Measurements from ENCODE around the gene COL2A1.

The COL2A1 gene

GRCh38 chr12:48030173-48030650 is 25.9 kb upstream of the COL2A1 start:
- no peak for DNase-seq (ENCODE audit: low read depth in 2 of 2)

GRCh38 chr12:48029491-48030172 is 25.4 kb upstream of the COL2A1 start:
- DNase-seq (ENCODE audit: low read depth in 2 of 2): no peak

- no peak for DNase-seq (ENCODE audit: low read depth in 2 of 2)
Measured at GRCh38 chr12:48028541-48029431, 24.5 kb upstream of the COL2A1 start.

GRCh38 chr12:48027183-48028002 is 23.1 kb upstream of the COL2A1 start:
- no peak for DNase-seq (ENCODE audit: low read depth in 2 of 2)

GRCh38 chr12:48026060-48026827 is 22.0 kb upstream of the COL2A1 start:
- DNase-seq (ENCODE audit: low read depth in 2 of 2): no peak

GRCh38 chr12:48025281-48025680 is 21.0 kb upstream of the COL2A1 start:
- no peak for DNase-seq (ENCODE audit: low read depth in 2 of 2)

GRCh38 chr12:48024735-48025134 is 20.5 kb upstream of the COL2A1 start:
- no peak for DNase-seq (ENCODE audit: low read depth in 2 of 2)

GRCh38 chr12:48023386-48023785 is 19.1 kb upstream of the COL2A1 start:
- DNase-seq (ENCODE audit: low read depth in 2 of 2): no peak

- no peak for DNase-seq (ENCODE audit: low read depth in 2 of 2)
Measured at GRCh38 chr12:48022676-48023385, 18.6 kb upstream of the COL2A1 start.

- no peak for DNase-seq (ENCODE audit: low read depth in 2 of 2)
Measured at GRCh38 chr12:48022180-48022521, 17.9 kb upstream of the COL2A1 start.

GRCh38 chr12:48021485-48022179 is 17.4 kb upstream of the COL2A1 start:
- DNase-seq (ENCODE audit: low read depth in 2 of 2): no peak

- DNase-seq (ENCODE audit: low read depth in 2 of 2): no peak
Measured at GRCh38 chr12:48019639-48020265, 15.5 kb upstream of the COL2A1 start.

GRCh38 chr12:48018618-48018995 is 14.3 kb upstream of the COL2A1 start:
- DNase-seq (ENCODE audit: low read depth in 2 of 2): no peak

- no peak for DNase-seq (ENCODE audit: low read depth in 2 of 2)
Measured at GRCh38 chr12:48017921-48018617, 13.8 kb upstream of the COL2A1 start.

- no peak for DNase-seq (ENCODE audit: low read depth in 2 of 2)
Measured at GRCh38 chr12:48017496-48017895, 13.2 kb upstream of the COL2A1 start.

- DNase-seq (ENCODE audit: low read depth in 2 of 2): no peak
Measured at GRCh38 chr12:48016373-48017020, 12.2 kb upstream of the COL2A1 start.

- no peak for DNase-seq (ENCODE audit: low read depth in 2 of 2)
Measured at GRCh38 chr12:48015954-48016353, 11.7 kb upstream of the COL2A1 start.

GRCh38 chr12:48015129-48015528 is 10.9 kb upstream of the COL2A1 start:
- no peak for DNase-seq (ENCODE audit: low read depth in 2 of 2)

GRCh38 chr12:48013287-48013686 is 9.0 kb upstream of the COL2A1 start:
- no peak for DNase-seq (ENCODE audit: low read depth in 2 of 2)

Measured in stimulated activated CD4-positive, alpha-beta T cell treated with anti-CD3 and anti-CD28 coated beads, Interleukin-12 subunit alpha, Interleukin-12 subunit beta, amount 100 ng/mL, for 24 hours (primary cell).